Activated naive CD4-positive, alpha-beta T cell treated with anti-CD3 and anti-CD28 coated beads, Interleukin-2, amount 10 ng/mL, durations not matched to agents 7 days and 5 days (primary cell): ENCODE measurements around the gene KCTD7.
"Not testable (repeated sequence)": the region's sequence is repeated elsewhere in the genome, so short reads cannot be mapped to it uniquely, and the experiment has no call there.

Experiments used
- CTCF ChIA-PET: fragments of 350-600 bp; sonication (Branson Sonifier 250); formaldehyde crosslinking; loops from one replicate; lab custom pipeline; 2021; ENCODE audit warnings: antibody characterized with exemption; lab: Charles Lee
- DNase-seq: peaks from one replicate; pipeline ENCODE4 v3.0.0-alpha.2; 2020
- H3K27ac Mint-ChIP-seq: one replicate; pipeline ENCODE4 v1.8.0; 2021; ENCODE audit warnings: mild to moderate bottlenecking, moderate library complexity, mixed read lengths
- H3K27me3 Mint-ChIP-seq: one replicate; pipeline ENCODE4 v1.8.0; 2021; ENCODE audit warnings: mild to moderate bottlenecking, mixed read lengths
- H3K36me3 Mint-ChIP-seq: one replicate; pipeline ENCODE4 v1.8.0; 2021; ENCODE audit warnings: mixed read lengths
- H3K4me1 Mint-ChIP-seq: one replicate; pipeline ENCODE4 v1.8.0; 2021; ENCODE audit warnings: mixed read lengths
- H3K4me3 Mint-ChIP-seq: one replicate; pipeline ENCODE4 v1.8.0; 2021; ENCODE audit warnings: mild to moderate bottlenecking, moderate library complexity, mixed read lengths
- H3K9me3 Mint-ChIP-seq: one replicate; pipeline ENCODE4 v1.8.0; 2021; ENCODE audit warnings: mixed read lengths

Gene KCTD7

DNA sequence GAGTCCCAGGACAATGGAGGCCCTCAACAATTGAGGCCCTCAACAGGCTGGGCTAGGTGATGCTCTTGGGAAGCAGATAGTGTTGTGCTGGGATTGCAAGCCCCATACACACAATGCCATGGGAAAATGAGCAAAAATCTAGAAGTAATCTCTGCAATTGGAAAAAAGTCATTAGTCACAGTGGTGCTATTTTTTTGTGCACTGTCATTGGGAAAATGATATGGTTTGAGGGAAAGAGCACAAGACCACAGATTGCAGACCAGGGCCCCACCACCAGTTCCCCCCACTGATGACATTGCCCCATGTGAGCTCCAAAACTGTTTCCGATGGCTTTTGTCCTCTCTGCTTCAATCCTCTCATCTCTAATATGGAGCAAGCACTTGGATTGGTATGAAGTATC lies 1.9 kb downstream of the KCTD7 start:
- no peak for DNase-seq
- CTCF ChIA-PET: interaction anchor here (0.7 kb wide), 1 partner anchor 73 kb away, joined by 3 read pairs; no protein-coding TSS in a partner anchor

DNA sequence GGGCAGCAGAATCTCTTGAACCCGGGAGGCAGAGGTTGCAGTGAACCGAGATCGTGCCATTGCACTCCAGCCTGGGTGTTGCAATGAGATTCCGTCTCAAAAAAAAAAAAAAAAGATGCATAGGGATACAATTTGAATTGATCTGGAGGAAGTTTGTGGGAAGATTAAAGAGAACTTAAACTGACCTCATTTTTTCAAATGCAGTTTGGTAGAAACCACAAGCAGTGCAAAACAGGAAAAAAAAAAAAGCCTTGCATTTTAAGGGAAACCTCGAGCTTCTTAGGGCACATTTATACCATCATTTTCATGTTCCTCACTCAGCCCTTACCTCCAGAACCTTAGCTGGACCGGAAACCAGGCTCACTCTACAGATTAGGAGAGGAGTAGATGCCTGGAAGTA lies 2.8 kb downstream of the KCTD7 start:
- Mint-ChIP-seq H3K9me3 (no peaks in the 10 kb centered on the region), H3K27ac (peak overlapping the region; percentile 80), H3K36me3 (peaks cover 30% of the 10 kb centered on the region), H3K4me1 (peaks cover 55% of the 10 kb centered on the region), H3K27me3 (peaks cover 10% of the 10 kb centered on the region), H3K4me3 (peak overlapping the region; percentile 55)
- CTCF ChIA-PET: no interaction called here
- DNase-seq: peak; percentile 41

More for the DNA sequence above, 1.9 kb downstream of the KCTD7 start:
- Mint-ChIP-seq H3K4me1 (peaks cover 55% of the 10 kb centered on the region), H3K4me3 (peak overlapping the region; percentile 55), H3K9me3 (no peaks in the 10 kb centered on the region), H3K27me3 (peaks cover 10% of the 10 kb centered on the region), H3K36me3 (peaks cover 30% of the 10 kb centered on the region), H3K27ac (peak overlapping the region; percentile 80)

DNA sequence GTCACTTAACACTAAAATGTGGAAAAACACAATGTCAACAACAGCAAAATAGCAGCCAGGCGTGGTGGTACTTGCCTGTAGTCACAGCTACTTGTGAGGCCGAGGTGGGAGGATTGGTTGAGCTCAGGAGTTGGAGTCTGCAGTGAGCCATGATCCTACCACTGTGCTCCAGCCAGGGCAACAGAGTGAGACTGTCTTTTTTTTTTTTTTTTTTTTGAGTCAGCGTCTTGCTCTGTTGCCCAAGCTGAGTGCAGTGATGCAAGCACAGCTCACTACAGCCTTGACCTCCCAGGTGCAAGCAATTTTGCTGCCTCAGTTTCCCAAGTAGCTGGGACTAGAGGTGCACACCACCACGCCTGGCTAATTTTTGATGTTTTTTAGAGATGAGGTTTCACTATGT lies 6.1 kb downstream of the KCTD7 start:
- no peak for DNase-seq
- peaks cover 49% of the 10 kb centered on the region for H3K36me3 Mint-ChIP-seq
- peaks cover 40% of the 10 kb centered on the region for H3K4me1 Mint-ChIP-seq
- H3K27ac Mint-ChIP-seq: no peak overlapping the region
- H3K27me3 Mint-ChIP-seq: no peaks in the 10 kb centered on the region
- H3K9me3 Mint-ChIP-seq: no peaks in the 10 kb centered on the region
- no peak overlapping the region for H3K4me3 Mint-ChIP-seq
- CTCF ChIA-PET: no interaction called here

DNA sequence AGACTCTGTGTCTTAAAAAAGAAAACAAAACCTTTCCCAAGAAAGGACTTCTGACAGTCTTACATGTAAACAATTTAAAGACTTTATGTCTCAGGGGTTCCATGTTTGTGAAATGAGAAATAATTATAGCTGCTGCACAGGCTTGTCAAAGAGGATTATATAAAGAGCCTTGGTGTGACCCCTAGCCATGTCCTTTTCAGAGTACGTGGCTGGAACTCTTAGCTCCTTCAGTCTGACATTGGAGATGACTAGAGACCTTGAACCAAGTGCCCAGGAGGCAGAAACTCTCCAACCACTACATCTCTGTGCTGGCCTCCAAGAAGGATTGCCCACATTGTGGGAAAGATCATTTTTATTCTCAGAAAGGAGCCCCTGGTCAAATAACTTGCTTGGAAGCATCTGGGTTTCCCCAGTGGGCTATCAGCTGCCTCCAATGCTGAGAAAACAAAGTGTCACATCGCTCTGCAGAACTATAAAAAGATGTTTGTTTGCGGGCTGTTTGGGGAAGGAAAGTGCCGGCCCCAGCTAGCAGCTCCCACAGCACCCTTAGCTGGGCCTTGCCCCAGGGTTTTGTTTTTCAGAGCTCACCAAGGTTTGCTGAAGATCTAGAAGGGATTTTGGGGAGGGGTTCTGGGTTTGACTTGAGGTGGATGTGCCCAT lies 6.8 kb downstream of the KCTD7 start:
- not testable (repeated sequence) for H3K9me3 Mint-ChIP-seq, DNase-seq
- peaks cover 34% of the 10 kb centered on the region for H3K4me1 Mint-ChIP-seq

DNA sequence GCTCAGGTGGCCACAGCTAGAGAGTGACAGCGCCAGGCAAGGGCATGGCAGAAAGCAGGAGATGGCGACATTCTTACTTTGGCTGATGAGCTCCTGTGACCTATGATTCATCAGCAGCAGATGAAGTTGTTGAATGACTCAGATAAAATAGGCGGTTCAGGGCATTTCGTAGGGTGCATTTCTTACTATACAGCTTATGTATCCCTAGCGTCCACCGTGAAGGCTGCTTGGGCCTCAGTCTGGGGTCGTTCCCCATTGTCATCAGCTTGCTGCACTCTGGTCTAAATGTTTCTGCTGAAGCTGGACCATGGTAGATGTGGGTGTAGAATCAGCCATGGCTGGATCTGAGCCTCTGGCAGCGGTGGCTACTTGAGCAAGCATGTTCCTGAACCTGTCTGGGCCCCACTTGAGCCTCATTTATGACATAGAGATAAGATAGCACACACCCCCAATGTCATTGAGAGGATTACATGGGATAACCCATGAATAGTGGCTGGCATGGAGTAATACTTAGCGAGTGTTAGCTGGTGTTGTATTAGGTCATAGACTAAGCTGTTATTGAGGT lies 7.4 kb downstream of the KCTD7 start:
- not testable (repeated sequence) for H3K9me3 Mint-ChIP-seq, H3K27me3 Mint-ChIP-seq, DNase-seq, H3K27ac Mint-ChIP-seq, H3K4me3 Mint-ChIP-seq
- CTCF ChIA-PET: interaction anchor here (0.6 kb wide), 1 partner anchor 499 kb away, joined by 4 read pairs; no protein-coding TSS in a partner anchor
- H3K4me1 Mint-ChIP-seq: peaks cover 28% of the 10 kb centered on the region
- H3K36me3 Mint-ChIP-seq: peaks cover 54% of the 10 kb centered on the region

More for the DNA sequence above, 6.8 kb downstream of the KCTD7 start:
- H3K36me3 Mint-ChIP-seq: peaks cover 50% of the 10 kb centered on the region
- CTCF ChIA-PET, H3K27me3 Mint-ChIP-seq, H3K27ac Mint-ChIP-seq, H3K4me3 Mint-ChIP-seq: not testable (repeated sequence)

DNA sequence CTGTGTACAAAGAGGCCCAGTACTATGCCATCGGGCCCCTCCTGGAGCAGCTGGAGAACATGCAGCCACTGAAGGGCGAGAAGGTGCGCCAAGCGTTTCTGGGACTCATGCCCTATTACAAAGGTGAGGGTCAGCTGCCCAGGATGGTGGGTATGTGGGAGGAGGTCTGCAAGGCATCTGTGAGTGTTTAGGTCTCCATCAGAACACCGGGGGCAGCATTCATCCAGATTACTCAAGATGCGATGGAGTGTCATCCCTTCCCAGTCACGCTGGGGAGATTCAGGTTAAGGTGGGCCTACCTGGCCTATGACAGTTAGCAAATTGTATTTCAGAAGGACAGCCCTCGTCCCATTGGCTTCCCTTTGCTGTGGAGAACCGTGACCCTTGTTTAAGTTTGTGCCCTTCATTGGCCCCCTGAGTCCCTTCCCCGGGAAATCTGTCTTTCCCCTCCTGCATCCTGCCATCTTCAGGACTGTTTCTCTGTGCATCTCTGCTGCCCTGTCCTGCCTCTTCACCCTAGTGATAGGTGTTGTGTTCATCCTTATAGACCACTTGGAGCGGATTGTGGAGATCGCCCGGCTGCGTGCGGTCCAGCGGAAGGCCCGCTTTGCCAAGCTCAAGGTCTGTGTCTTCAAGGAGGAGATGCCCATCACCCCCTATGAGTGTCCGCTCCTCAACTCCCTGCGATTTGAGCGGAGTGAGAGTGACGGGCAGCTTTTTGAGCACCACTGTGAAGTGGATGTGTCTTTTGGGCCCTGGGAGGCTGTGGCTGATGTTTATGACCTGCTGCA lies 9.8 kb downstream of the KCTD7 start:
- no peaks in the 10 kb centered on the region for H3K27me3 Mint-ChIP-seq
- peaks cover 8% of the 10 kb centered on the region for H3K4me1 Mint-ChIP-seq
- no peak for DNase-seq
- no peaks in the 10 kb centered on the region for H3K9me3 Mint-ChIP-seq
- H3K4me3 Mint-ChIP-seq: no peak overlapping the region
- CTCF ChIA-PET: no interaction called here
- peaks cover 58% of the 10 kb centered on the region for H3K36me3 Mint-ChIP-seq
- H3K27ac Mint-ChIP-seq: no peak overlapping the region

DNA sequence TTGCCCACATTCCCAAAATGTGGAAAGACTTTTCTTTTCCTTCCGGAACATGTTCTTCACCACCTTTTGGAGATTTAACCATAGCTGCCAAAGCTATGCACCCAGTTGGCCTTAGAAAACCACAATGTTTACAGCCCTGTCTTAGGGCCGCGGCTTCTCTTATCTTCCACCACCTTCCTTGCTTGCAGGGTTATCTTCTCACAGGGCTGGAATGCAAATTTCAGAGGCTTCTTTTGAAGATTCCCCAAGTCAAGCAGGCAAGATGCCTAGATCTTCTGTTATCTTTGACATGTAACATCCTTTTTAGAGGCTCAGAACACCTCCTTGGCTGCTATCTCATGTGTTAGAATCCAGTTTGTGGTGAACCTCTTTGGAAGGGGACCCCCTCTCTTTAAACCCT lies 11.1 kb downstream of the KCTD7 start:
- Mint-ChIP-seq H3K4me1 (peaks cover 4% of the 10 kb centered on the region), H3K9me3 (no peaks in the 10 kb centered on the region), H3K36me3 (peaks cover 57% of the 10 kb centered on the region), H3K4me3 (no peak overlapping the region), H3K27me3 (no peaks in the 10 kb centered on the region), H3K27ac (no peak overlapping the region)
- no peak for DNase-seq
- CTCF ChIA-PET: no interaction called here

DNA sequence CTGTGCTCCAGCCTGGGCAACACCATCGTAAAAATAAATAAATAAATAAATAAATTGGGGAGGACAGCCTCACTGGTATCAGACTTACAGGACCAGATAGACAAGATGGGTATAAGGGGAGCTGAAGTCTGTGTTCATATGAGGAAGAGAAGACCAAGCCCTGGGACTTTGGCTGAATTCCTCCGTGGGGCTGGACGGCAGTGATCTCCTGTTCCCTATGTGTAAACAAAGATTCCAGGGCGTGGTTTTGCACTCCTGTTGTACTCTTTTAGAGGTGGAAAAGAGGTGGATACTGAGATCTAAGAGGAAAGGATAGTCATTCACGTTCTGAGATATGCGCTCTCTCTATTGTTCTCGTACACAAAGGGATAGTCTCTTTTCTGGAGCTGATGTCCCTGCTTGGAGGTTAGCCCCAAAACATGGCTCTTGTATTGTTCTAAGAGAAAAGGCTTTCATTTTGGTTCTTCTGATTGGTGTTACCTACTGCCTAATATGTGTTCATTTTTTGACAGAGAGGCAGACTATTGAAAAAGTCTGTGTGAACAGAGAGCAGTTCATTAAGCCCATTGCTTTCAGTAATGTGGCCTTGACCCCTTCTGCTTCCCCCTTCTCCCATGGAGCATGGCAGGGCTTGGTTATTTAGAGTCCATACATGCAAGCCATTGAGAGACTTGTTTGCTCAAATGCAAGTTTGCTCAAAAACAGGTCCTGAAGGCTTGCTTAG lies 12.3 kb downstream of the KCTD7 start:
- Mint-ChIP-seq H3K36me3 (peaks cover 66% of the 10 kb centered on the region), H3K4me3 (no peak overlapping the region), H3K4me1 (peaks cover 4% of the 10 kb centered on the region), H3K27ac (no peak overlapping the region), H3K27me3 (no peaks in the 10 kb centered on the region), H3K9me3 (no peaks in the 10 kb centered on the region)
- no peak for DNase-seq
- CTCF ChIA-PET: no interaction called here

DNA sequence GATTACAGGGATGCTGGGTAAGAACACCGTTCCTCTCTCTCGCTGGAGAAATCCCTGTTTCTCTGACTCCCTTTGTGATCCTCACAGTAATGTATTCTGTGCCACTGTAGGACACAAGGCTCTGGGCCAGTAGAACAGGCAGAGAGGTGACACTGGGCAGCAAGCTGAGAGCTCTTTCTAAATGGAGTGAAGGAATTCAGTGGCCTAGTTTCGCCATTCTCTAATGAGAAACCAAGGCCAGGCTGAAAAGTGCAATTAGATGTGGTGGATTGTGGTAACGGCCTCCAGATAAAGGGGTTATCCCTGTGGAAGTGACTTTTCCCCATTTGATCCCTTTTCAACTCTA lies 12.8 kb downstream of the KCTD7 start:
- no peak overlapping the region for H3K4me3 Mint-ChIP-seq
- H3K9me3 Mint-ChIP-seq: no peaks in the 10 kb centered on the region
- no peaks in the 10 kb centered on the region for H3K27me3 Mint-ChIP-seq
- peaks cover 4% of the 10 kb centered on the region for H3K4me1 Mint-ChIP-seq
- H3K36me3 Mint-ChIP-seq: peaks cover 69% of the 10 kb centered on the region
- H3K27ac Mint-ChIP-seq: no peak overlapping the region
- CTCF ChIA-PET: interaction anchor here (0.6 kb wide), 1 partner anchor 677 kb away, joined by 3 read pairs; no protein-coding TSS in a partner anchor
- no peak for DNase-seq

DNA sequence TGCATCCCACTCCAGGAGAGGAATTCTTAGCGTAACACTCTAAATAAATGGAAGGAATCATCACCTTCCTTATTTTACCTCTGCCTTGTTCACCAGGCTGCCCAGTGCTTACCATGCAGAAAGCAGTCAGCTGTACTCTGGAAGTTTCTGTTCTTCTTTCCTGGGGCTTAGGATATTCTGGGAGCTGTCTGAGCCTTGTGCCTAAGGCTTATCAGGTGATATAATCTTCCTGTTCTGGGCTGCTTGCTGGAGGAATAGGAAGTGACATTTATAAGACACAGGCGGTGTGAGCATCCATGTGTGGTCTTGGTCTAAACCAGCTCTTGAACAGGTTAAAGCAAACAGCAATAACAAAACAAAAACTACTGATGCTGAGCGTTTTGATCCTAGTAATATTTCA lies 13.5 kb downstream of the KCTD7 start:
- CTCF ChIA-PET: interaction anchor here (0.6 to 1.7 kb wide), 2 partner anchors 11 to 677 kb away, joined by 3 read pairs; no protein-coding TSS in a partner anchor
- Mint-ChIP-seq H3K27ac (no peak overlapping the region), H3K4me3 (no peak overlapping the region), H3K4me1 (peaks cover 4% of the 10 kb centered on the region), H3K27me3 (no peaks in the 10 kb centered on the region), H3K9me3 (no peaks in the 10 kb centered on the region), H3K36me3 (peaks cover 72% of the 10 kb centered on the region)
- no peak for DNase-seq

DNA sequence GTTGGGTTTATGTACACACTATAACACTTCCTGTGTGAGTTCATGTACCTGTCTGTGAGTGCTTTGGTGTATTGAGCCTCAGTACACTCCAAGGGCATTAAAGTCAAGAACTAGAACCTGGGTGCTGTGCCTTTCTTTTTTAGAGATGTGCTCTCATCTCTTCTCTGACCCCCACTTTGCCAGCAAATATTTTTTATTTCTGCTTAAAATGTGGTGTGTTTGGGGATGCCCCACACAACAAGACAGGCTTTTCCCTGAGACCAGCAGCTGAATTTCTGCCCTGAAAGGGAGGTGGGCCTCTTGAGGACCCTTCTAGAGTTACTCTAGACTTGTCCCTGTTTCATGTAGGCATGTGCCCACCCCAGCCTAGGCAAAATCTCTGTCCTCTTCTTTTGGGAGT lies 14.3 kb downstream of the KCTD7 start:
- CTCF ChIA-PET: interaction anchor here (0.7 to 1.7 kb wide), 2 partner anchors 10 to 85 kb away, joined by 3 read pairs; no protein-coding TSS in a partner anchor
- H3K36me3 Mint-ChIP-seq: peaks cover 72% of the 10 kb centered on the region
- H3K27me3 Mint-ChIP-seq: no peaks in the 10 kb centered on the region
- no peaks in the 10 kb centered on the region for H3K9me3 Mint-ChIP-seq
- H3K4me3 Mint-ChIP-seq: no peak overlapping the region
- DNase-seq: no peak
- H3K27ac Mint-ChIP-seq: no peak overlapping the region
- H3K4me1 Mint-ChIP-seq: peaks cover 4% of the 10 kb centered on the region

DNA sequence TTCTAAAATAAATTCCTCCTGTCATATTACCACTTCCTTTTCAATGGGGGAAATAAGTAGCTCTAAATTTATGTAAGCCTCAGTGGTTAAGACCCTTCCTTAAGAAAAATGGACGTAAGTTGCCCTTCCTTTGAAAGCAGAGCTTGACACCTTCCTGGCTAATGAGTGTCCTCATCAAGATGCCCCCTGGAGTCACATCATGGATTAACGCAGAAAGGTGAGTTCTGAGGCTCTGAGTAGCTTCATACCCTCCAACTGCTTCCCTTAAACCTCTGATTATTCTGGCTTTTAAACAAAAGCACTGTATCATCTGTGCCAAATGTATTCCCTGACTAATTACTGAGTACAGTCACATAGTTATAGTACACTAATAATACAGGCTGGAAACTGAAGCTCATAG lies 14.7 kb downstream of the KCTD7 start:
- H3K9me3 Mint-ChIP-seq: no peaks in the 10 kb centered on the region

DNA sequence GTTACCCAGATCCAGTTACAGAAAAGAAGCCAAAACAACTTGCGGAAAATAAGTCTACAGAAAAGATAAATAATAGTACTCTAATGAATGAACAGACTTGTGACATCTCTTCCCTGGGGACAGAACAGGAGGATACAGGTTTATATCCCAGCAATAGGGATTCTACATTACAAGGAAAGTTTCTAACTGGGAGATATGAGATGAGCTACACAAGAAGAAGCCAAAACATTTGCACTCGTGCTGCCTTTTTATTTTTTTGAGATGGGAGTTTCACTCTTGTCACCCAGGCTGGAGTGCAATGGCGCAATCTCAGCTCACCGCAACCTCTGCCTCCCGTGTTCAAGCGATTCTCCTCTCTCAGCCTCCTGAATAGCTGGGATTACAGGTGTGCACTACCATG lies 22.3 kb downstream of the KCTD7 start:
- peaks cover 25% of the 10 kb centered on the region for H3K36me3 Mint-ChIP-seq
- H3K27me3 Mint-ChIP-seq, H3K27ac Mint-ChIP-seq, H3K9me3 Mint-ChIP-seq, DNase-seq, H3K4me3 Mint-ChIP-seq: not testable (repeated sequence)
- H3K4me1 Mint-ChIP-seq: peaks cover 27% of the 10 kb centered on the region
- CTCF ChIA-PET: interaction anchor here (1.0 kb wide), 1 partner anchor 94 kb away, joined by 3 read pairs; no protein-coding TSS in a partner anchor

More for the DNA sequence above, 14.7 kb downstream of the KCTD7 start:
- Mint-ChIP-seq H3K27me3 (no peaks in the 10 kb centered on the region), H3K36me3 (peaks cover 68% of the 10 kb centered on the region), H3K4me1 (peaks cover 4% of the 10 kb centered on the region), H3K4me3 (no peak overlapping the region), H3K27ac (no peak overlapping the region)
- CTCF ChIA-PET: interaction anchor here (0.7 to 1.7 kb wide), 2 partner anchors 10 to 86 kb away, joined by 3 read pairs; no protein-coding TSS in a partner anchor
- no peak for DNase-seq
